NOMO-1 (cell line): Measurements from ENCODE around the gene CSHL1.
"Not testable (repeated sequence)": the region's sequence is repeated elsewhere in the genome, so short reads cannot be mapped to it uniquely, and the experiment has no call there.

Experiments
- DNase-seq, 2 experiments: peaks; one replicate each; lab custom pipeline; 2025; ENCODE audit not compliant: unreplicated experiment in 2 of 2; lab: John Stamatoyannopoulos, UW

Gene CSHL1

GRCh38 chr17:63892316-63893037, 18.6 kb downstream of the CSHL1 start:
- not testable (repeated sequence) for DNase-seq

DNA sequence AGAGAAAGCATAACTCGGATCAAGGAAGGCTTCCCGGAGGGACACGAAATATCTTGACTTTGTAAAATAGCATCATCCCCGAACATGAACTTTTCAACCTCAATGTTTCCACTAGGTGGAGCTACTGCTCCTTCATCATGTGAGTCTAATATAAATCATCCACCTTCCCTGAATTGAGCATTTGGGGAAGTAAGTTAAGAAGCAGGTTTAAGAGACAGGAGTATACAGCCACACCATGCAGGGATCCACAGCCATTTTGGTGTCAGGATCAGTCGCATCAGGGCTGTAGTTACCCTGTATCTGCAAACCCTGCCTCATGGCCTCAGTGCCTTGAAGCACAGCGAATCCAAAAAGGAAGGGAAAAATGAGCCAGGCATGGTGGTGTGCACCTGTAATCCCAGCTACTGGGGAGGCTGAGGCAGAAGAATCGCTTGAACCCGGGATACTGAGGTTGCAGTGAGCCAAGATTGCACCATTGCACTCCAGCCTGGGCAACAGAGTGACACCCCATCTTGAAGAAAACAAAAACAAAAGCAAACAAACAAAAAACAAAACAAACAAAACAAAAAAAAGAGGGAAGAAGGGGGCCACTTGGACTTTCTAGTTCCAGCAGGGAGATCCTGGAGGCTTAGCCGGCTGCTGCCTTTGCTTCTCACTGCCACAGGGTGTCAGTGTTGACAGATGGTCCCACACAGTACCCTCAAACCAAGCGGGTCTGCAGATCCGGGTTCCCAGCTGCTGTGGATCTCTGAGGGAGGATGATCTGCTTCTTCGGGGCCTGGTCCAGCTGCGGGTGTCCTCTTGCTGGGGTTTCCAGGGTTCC, 21.8 kb downstream of the CSHL1 start:
- DNase-seq = peak in 1 of 2 experiments; percentile 4

GRCh38 chr17:63885119-63885518, 25.9 kb downstream of the CSHL1 start:
- DNase-seq = not testable (repeated sequence)

GRCh38 chr17:63882626-63883126, 28.4 kb downstream of the CSHL1 start:
- DNase-seq = not testable (repeated sequence)

- DNase-seq = peak; percentile 4 to 32
These were observed 29.0 kb downstream of the CSHL1 start, which contains the start of gene GH2 for GRCh38 chr17:63881935-63882601. Gene GH2, minus strand, starts transcription at chr17:63881944. Its CDS starts 143 bp downstream, at chr17:63881801.

GRCh38 chr17:63881337-63881736, 29.7 kb downstream of the CSHL1 start:
- not testable (repeated sequence) for DNase-seq

- no peak for DNase-seq
These were observed 30.4 kb downstream of the CSHL1 start for GRCh38 chr17:63880706-63881105.

DNA sequence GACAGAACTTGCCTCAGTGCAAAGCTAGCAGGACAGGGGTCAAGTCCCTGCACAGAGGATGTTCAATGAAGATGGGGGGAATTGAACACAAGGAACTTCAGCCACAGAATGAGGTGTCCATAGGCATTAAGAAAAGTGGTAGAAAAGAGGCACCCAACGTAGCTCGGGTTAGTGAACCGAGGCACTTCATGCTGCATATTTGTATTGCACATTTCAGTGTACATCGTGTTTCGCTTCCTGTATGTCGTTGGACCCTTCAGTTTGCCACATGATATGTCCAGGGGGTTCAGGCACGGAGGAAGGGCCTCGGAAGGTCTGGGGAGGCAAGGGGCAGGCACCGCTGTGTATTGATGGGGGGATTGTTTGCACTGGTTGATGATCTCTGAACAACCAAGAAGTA, 32.6 kb downstream of the CSHL1 start:
- DNase-seq = not testable (repeated sequence)

- DNase-seq = not testable (repeated sequence)
These were observed 36.4 kb downstream of the CSHL1 start for GRCh38 chr17:63874693-63875092.

GRCh38 chr17:63874061-63874626, 36.9 kb downstream of the CSHL1 start:
- DNase-seq = not testable (repeated sequence)

DNA sequence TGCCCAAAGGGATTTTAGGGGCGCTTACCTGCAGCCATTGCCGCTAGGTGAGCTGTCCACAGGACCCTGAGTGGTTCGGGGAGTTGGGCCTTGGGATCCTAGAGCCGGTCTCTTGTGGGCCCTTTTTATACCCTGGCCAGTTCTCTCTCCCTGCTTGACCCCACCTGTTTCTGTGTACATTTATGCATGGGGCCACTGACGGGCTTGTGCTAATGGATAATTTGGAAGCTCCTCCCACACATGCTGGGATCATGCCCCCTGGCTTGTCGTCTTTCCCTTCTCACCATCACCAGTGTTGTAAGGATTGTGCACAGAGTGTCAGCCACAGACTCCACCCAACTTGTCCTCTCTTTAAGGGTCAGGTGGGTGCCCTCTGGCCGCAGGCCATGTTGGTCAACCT, 37.5 kb downstream of the CSHL1 start, which contains the start of gene CSH2:
TSS of gene CSH2 (minus strand) at position 101 of the 400 bp plus-strand sequence. CDS start at position 38, 63 bp downstream.
- not testable (repeated sequence) for DNase-seq

GRCh38 chr17:63871646-63872365, 39.3 kb downstream of the CSHL1 start:
- not testable (repeated sequence) for DNase-seq

- not testable (repeated sequence) for DNase-seq
These were observed 40.8 kb downstream of the CSHL1 start for GRCh38 chr17:63870292-63870665.

GRCh38 chr17:63869491-63870291, 41.4 kb downstream of the CSHL1 start:
- not testable (repeated sequence) for DNase-seq

DNA sequence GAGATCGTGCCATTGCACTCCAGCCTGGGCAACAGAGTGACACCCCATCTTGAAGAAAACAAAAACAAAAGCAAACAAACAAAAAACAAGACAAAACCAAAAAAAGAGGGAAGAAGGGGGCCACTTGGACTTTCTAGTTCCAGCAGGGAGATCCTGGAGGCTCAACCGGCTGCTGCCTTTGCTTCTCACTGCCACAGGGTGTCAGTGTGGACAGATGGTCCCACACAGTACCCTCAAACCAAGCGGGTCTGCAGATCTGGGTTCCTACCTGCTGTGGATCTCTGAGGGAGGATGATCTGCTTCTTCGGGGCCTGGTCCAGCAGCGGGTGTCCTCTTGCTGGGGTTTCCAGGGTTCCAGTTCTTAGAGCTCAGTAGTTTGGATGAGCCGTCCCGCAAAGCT, 44.4 kb downstream of the CSHL1 start:
- DNase-seq = not testable (repeated sequence)
